MCF 10A (cell line): Measurements from ENCODE around the gene ADARB2. TPM values are rescaled to one million over a fixed set of nuclear protein-coding genes. Genes with fewer than 3 reads are reported as not detected.

ENCODE experiments used
- BruUV-seq: library from RNA; stranded (reverse); fragments of 400-500 nt; replicated peaks from 2 replicates; lab custom pipeline; 2021; lab: Mats Ljungman, UMichigan
- CTCF ChIA-PET: fragments of 300-600 bp; sonication (Branson Sonifier 250); formaldehyde crosslinking; extraction: SDS; loops from one replicate; lab custom pipeline; 2021; ENCODE audit warnings: antibody characterized with exemption, inconsistent platforms; lab: Yijun Ruan, JAX
- POLR2A ChIA-PET: fragments of 300-600, 350-650 bp; sonication (Branson Sonifier 250); formaldehyde crosslinking; extraction: SDS; loops from one replicate; lab custom pipeline; 2020; ENCODE audit warnings: antibody characterized with exemption, inconsistent platforms; lab: Yijun Ruan, JAX
- DNase-seq: peaks from one replicate; pipeline ENCODE4 v3.0.0-alpha.2; 2018; ENCODE audit not compliant: unreplicated experiment
- H3K27ac Mint-ChIP-seq: one replicate; pipeline ENCODE4 v1.8.0; 2022; ENCODE audit warnings: mild to moderate bottlenecking, low read depth, mixed read lengths; ENCODE audit not compliant: unreplicated experiment
- H3K27me3 Mint-ChIP-seq: one replicate; pipeline ENCODE4 v1.8.0; 2022; ENCODE audit warnings: mixed read lengths; ENCODE audit not compliant: insufficient read depth, unreplicated experiment
- H3K36me3 Mint-ChIP-seq: one replicate; pipeline ENCODE4 v1.8.0; 2022; ENCODE audit warnings: mild to moderate bottlenecking, moderate library complexity, mixed read lengths; ENCODE audit not compliant: insufficient read depth, unreplicated experiment
- H3K4me1 Mint-ChIP-seq: one replicate; pipeline ENCODE4 v1.8.0; 2022; ENCODE audit warnings: mixed read lengths; ENCODE audit not compliant: insufficient read depth, unreplicated experiment
- H3K4me3 Mint-ChIP-seq: one replicate; pipeline ENCODE4 v1.8.0; 2022; ENCODE audit warnings: mild to moderate bottlenecking, moderate library complexity, mixed read lengths; ENCODE audit not compliant: unreplicated experiment
- H3K9me3 Mint-ChIP-seq: one replicate; pipeline ENCODE4 v1.8.0; 2022; ENCODE audit warnings: mixed read lengths; ENCODE audit not compliant: unreplicated experiment
- intact Hi-C: fragments of 100-400 bp; cut with micrococcal nuclease; formaldehyde crosslinking; loops from 2 replicates; pipeline ENCODE4 v1.14.1; 2022
- total RNA-seq: library from RNA; stranded (reverse); gene quantifications from 2 replicates; pipeline ENCODE4 v1.2.3, GENCODE V29; 2022
- TF ChIP-seq, protein P1 (sequence below): fragments of 200-600 bp; IDR thresholded peaks from one replicate; pipeline ENCODE4 v1.8.0; 2022; ENCODE audit warnings: antibody characterized with exemption, mild to moderate bottlenecking; ENCODE audit not compliant: unreplicated experiment

Gene ADARB2
- total RNA-seq, 1 experiment from 2014 or later, result 0.96 TPM

DNA sequence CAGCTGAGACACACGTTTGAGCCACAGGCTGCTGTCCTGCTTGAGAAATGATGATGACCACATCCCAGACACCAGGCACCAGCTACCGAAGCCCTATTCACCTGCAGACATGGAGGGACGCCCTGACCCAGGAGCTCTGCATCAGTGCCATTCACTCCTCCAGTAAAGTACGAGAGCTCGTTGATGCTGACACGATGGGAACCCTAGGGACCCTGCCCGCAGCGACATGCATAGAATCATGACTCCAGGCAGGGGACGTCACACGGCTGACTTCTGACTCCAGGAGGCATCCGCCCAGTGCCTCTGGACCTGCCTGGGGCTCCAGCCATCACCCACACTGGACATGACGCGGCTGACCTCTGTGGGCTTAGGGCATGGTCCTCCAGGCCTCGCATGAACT lies 129.9 kb downstream of the ADARB2 start:
- CTCF ChIA-PET, result no interaction called here

DNA sequence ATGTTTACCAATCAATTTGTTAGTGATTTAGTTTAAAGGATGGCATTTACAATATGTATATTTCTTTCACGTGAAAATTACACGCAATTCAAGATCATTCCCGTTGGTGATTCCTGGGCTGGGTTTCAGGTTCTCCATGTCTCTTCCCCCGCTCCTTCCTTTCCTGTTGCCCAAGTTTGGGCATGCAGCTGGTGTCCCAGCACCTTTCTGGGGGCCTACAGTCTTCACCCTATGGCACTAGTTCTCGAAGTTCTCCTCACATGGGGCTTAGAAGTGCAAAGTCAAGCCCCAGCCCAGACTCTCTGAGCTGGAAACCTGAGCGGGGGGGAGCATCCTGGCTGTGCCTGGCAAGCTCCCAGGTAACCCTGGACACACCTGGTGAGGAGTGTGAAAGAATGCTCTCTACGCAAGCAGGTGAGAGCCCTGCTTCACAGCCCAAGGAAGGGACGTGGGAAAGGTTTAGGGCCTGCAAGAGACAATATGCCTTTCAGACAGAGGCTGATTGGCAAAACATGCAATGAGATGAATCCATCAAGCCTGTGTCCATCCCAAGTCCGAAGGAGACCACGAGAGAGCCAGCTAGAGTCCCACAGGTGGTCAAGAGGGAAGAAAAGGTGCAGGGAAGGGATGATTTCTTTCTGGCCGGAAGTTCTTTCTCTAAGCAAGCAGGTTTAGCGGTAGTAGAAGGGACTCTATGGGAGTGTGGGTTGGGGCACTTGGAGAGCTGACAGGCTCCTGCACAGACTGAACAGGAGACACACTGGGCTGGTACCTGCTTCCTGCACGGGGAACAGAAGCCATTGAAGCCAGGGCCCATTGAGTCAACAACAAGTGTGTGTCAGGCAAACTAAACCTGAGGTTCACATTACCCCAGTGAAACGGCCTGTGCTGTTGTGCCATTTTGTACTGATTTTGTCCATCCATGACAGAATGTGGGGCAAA lies 131.1 kb downstream of the ADARB2 start:
- no TSS peak for BruUV-seq

More for the DNA sequence above, 129.9 kb downstream of the ADARB2 start:
- intact Hi-C loops, result no loop called here
- H3K9me3 Mint-ChIP-seq, result no peaks in the 10 kb centered on the region
- no peaks in the 10 kb centered on the region for H3K27me3 Mint-ChIP-seq
- POLR2A ChIA-PET, result no interaction called here
- H3K4me3 Mint-ChIP-seq, result no peak overlapping the region
- no peak overlapping the region for H3K27ac Mint-ChIP-seq
- no peaks in the 10 kb centered on the region for H3K36me3 Mint-ChIP-seq
- BruUV-seq, result no TSS peak
- TF ChIP-seq, protein P1, sequence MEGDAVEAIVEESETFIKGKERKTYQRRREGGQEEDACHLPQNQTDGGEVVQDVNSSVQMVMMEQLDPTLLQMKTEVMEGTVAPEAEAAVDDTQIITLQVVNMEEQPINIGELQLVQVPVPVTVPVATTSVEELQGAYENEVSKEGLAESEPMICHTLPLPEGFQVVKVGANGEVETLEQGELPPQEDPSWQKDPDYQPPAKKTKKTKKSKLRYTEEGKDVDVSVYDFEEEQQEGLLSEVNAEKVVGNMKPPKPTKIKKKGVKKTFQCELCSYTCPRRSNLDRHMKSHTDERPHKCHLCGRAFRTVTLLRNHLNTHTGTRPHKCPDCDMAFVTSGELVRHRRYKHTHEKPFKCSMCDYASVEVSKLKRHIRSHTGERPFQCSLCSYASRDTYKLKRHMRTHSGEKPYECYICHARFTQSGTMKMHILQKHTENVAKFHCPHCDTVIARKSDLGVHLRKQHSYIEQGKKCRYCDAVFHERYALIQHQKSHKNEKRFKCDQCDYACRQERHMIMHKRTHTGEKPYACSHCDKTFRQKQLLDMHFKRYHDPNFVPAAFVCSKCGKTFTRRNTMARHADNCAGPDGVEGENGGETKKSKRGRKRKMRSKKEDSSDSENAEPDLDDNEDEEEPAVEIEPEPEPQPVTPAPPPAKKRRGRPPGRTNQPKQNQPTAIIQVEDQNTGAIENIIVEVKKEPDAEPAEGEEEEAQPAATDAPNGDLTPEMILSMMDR, result no peak
- no peak for DNase-seq
- H3K4me1 Mint-ChIP-seq, result no peaks in the 10 kb centered on the region

DNA sequence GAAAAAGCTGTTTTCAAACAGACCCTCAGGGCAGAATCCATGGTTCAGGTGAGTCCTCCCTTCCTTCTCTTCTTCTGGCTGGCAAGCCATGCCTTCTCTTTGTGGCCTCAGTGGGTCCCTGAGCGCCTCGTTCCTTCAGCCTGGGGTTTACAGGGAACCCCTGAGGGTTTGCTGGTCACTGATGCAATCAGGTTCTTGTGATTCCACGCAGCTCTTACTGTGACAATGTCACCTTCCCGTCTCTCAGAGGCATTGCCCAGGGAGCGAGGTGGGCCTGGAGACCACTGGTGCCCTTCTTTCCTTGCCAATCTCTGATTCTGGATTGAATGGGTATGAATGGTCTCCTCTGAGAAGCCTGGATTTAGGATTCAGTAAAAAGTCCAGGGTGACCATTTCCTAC lies 132.2 kb downstream of the ADARB2 start:
- POLR2A ChIA-PET, result interaction anchor here (0.7 to 1.8 kb wide), 2 partner anchors 9 to 163 kb away, joined by 3 to 4 read pairs; no protein-coding TSS in a partner anchor
- no peaks in the 10 kb centered on the region for H3K9me3 Mint-ChIP-seq
- no peaks in the 10 kb centered on the region for H3K27me3 Mint-ChIP-seq
- H3K27ac Mint-ChIP-seq, result no peak overlapping the region
- no peak for DNase-seq
- BruUV-seq, result no TSS peak
- intact Hi-C loops, result no loop called here
- CTCF ChIA-PET, result interaction anchor here (0.6 kb wide), 1 partner anchor 1011 kb away, joined by 3 read pairs; no protein-coding TSS in a partner anchor
- TF ChIP-seq, protein P1, result no peak
- peaks cover 10% of the 10 kb centered on the region for H3K4me1 Mint-ChIP-seq
- H3K4me3 Mint-ChIP-seq, result no peak overlapping the region
- H3K36me3 Mint-ChIP-seq, result no peaks in the 10 kb centered on the region

More for the DNA sequence above, 131.1 kb downstream of the ADARB2 start:
- no peak overlapping the region for H3K27ac Mint-ChIP-seq
- CTCF ChIA-PET, result no interaction called here
- intact Hi-C loops, result no loop called here
- no peaks in the 10 kb centered on the region for H3K9me3 Mint-ChIP-seq
- H3K36me3 Mint-ChIP-seq, result no peaks in the 10 kb centered on the region
- H3K4me1 Mint-ChIP-seq, result peaks cover 4% of the 10 kb centered on the region
- H3K4me3 Mint-ChIP-seq, result no peak overlapping the region
- POLR2A ChIA-PET, result interaction anchor here (1.8 kb wide), 1 partner anchor 8 kb away, joined by 4 read pairs; no protein-coding TSS in a partner anchor
- DNase-seq, result no peak
- TF ChIP-seq, protein P1, result no peak
- no peaks in the 10 kb centered on the region for H3K27me3 Mint-ChIP-seq

DNA sequence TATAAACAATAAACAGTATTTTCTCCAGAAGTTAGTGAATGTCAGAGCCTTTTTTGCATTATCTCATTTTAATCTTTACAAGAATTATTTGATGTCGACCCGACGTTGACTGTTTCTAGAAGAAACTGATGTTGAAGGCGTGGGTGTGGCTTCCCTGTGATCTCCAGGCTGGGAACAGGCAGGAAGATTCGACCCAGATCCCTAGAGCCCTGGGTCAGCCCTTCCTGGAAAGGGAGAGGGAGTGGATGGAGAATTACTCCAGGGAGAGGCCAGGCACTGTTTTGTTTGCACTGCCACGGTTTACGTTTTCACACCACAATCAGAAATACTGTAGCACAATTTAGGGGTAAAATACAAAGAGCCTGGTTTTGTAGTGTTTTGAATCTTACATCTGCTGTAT lies 133.1 kb downstream of the ADARB2 start:
- Mint-ChIP-seq H3K27me3 (no peaks in the 10 kb centered on the region), H3K36me3 (no peaks in the 10 kb centered on the region)
- POLR2A ChIA-PET, result interaction anchor here (1.8 kb wide), 1 partner anchor 10 kb away, joined by 4 read pairs; no protein-coding TSS in a partner anchor

More for the DNA sequence above, 133.1 kb downstream of the ADARB2 start:
- CTCF ChIA-PET, result no interaction called here
- H3K9me3 Mint-ChIP-seq, result no peaks in the 10 kb centered on the region
- H3K4me3 Mint-ChIP-seq, result no peak overlapping the region
- no TSS peak for BruUV-seq
- H3K27ac Mint-ChIP-seq, result no peak overlapping the region
- no peak for DNase-seq
- peaks cover 10% of the 10 kb centered on the region for H3K4me1 Mint-ChIP-seq
- TF ChIP-seq, protein P1, result no peak
- intact Hi-C loops, result no loop called here
